HepG2 (cell line): Measurements from ENCODE around the gene SLC6A8. TPM values are rescaled to one million over a fixed set of nuclear protein-coding genes. Genes with fewer than 3 reads are reported as not detected.

ENCODE experiments used
- AGO1 ChIP-seq: fragments of 200-400 bp; formaldehyde crosslinking; IDR thresholded peaks from 2 replicates; pipeline ENCODE4 v1.6.1; 2017; ENCODE audit warnings: mild to moderate bottlenecking, low read depth, low read length, moderate library complexity; ENCODE audit not compliant: poor library complexity, severe bottlenecking
- ATRX ChIP-seq: sonication (generic); formaldehyde crosslinking; IDR thresholded peaks from 2 replicates; pipeline ENCODE4 v1.4.0; 2020; ENCODE audit warnings: missing genetic modification reagents, borderline replicate concordance
- CREB1 ChIP-seq, 2 experiments: fragments of 450-650 bp in 1 of 2; IDR thresholded peaks; 2 replicates each; pipeline ENCODE4 v1.6.1; 2016 to 2017; ENCODE audit warnings: control low read depth in 1 of 2, mild to moderate bottlenecking in 1 of 2, missing compliant biosample characterization in 1 of 2, missing genetic modification characterization in 1 of 2
- ELF3 ChIP-seq: IDR thresholded peaks from 2 replicates; pipeline ENCODE4 v1.6.1; 2016; ENCODE audit warnings: missing genetic modification reagents, missing compliant biosample characterization
- ERF ChIP-seq: IDR thresholded peaks from 2 replicates; pipeline ENCODE4 v1.6.1; 2018; ENCODE audit warnings: missing biosample characterization, missing genetic modification reagents
- FOSL2 ChIP-seq: sonication (generic); formaldehyde crosslinking; IDR thresholded peaks from 2 replicates; pipeline ENCODE4 v1.4.0; 2020; ENCODE audit warnings: missing genetic modification reagents
- MIER3 ChIP-seq: IDR thresholded peaks from 2 replicates; pipeline ENCODE4 v1.6.1; 2016; ENCODE audit warnings: missing compliant biosample characterization, borderline replicate concordance
- PAF1 ChIP-seq: IDR thresholded peaks from 2 replicates; pipeline ENCODE4 v1.6.1; 2016; ENCODE audit warnings: missing genetic modification reagents, missing compliant biosample characterization
- SAFB2 ChIP-seq: sonication (generic); formaldehyde crosslinking; IDR thresholded peaks from 2 replicates; pipeline ENCODE4 v1.5.1; 2020; ENCODE audit warnings: missing genetic modification reagents, low read depth, mild to moderate bottlenecking, borderline replicate concordance
- TOE1 ChIP-seq: sonication (generic); formaldehyde crosslinking; IDR thresholded peaks from 2 replicates; pipeline ENCODE4 v1.4.0; 2020; ENCODE audit warnings: mild to moderate bottlenecking, missing genetic modification reagents
- ZNF367 ChIP-seq: sonication (generic); formaldehyde crosslinking; IDR thresholded peaks from 2 replicates; pipeline ENCODE4 v1.4.0; 2020; ENCODE audit warnings: missing genetic modification reagents, borderline replicate concordance
- ZNF44 ChIP-seq: sonication (generic); formaldehyde crosslinking; IDR thresholded peaks from 2 replicates; pipeline ENCODE4 v1.5.1; 2020; ENCODE audit warnings: mild to moderate bottlenecking, missing genetic modification reagents
- ZNF570 ChIP-seq: sonication (generic); formaldehyde crosslinking; IDR thresholded peaks from 2 replicates; pipeline ENCODE4 v1.4.0; 2020; ENCODE audit warnings: mild to moderate bottlenecking, missing genetic modification reagents, borderline replicate concordance
- ZUFSP ChIP-seq: sonication (generic); formaldehyde crosslinking; IDR thresholded peaks from 2 replicates; pipeline ENCODE4 v1.9.0; 2021; ENCODE audit warnings: missing genetic modification reagents, mild to moderate bottlenecking, borderline replicate concordance
- polyA plus RNA-seq, 8 experiments: library from polyadenylated mRNA; depleted of rRNA in 3 of 8; stranded (reverse) in 7 of 8; unstranded in 1 of 8; fragments of >200 nt; fragmentation: Illumina TruSeq in 4 of 8; extraction: Trizol in 4 of 8; gene quantifications; 2 replicates each; pipeline versions ENCODE4 v1.2.1 to v1.2.3, GENCODE V29; 2011 to 2016; ENCODE audit warnings: low read depth in 4 of 8, missing spikeins in 1 of 8, mixed read lengths in 1 of 8; ENCODE audit not compliant: insufficient read depth in 1 of 8
- total RNA-seq, 5 experiments: library from RNA; depleted of rRNA; stranded (reverse); fragments of >200 nt; fragmentation: Illumina TruSeq; extraction: Trizol; gene quantifications; 2 replicates each; pipeline ENCODE4 v1.2.3, GENCODE V29; 2016; ENCODE audit warnings: low read depth in 1 of 5
- TF ChIP-seq, protein P1 (sequence below), 2 experiments: IDR thresholded peaks; 2 replicates each; pipeline ENCODE4 v1.6.1; 2011 to 2012; ENCODE audit warnings: low read length in 2 of 2, borderline replicate concordance in 1 of 2, low read depth in 1 of 2, mild to moderate bottlenecking in 1 of 2, moderate library complexity in 1 of 2
- TF ChIP-seq, protein P2 (sequence below), 2 experiments: sonication (generic) in 1 of 2; formaldehyde crosslinking in 1 of 2; IDR thresholded peaks; 2 replicates each; pipeline versions ENCODE4 v1.4.0 to v1.6.1; 2016 to 2020; ENCODE audit warnings: borderline replicate concordance in 1 of 2, low read depth in 1 of 2, mild to moderate bottlenecking in 1 of 2, missing genetic modification reagents in 1 of 2
- TF ChIP-seq, protein P3 (sequence below): sonication (generic); formaldehyde crosslinking; IDR thresholded peaks from 2 replicates; pipeline ENCODE4 v1.4.0; 2020; ENCODE audit warnings: low read depth, mild to moderate bottlenecking, missing genetic modification reagents

The SLC6A8 gene
- total and polyA plus RNA-seq, 2 of the 13 experiments (the other 11 are each of a cell fraction or from before 2014, with no cell fraction given): 13.9 to 176 TPM

GRCh38 chrX:153649178-153649914 is 38.4 kb upstream of the SLC6A8 start (continued):
- TF ChIP-seq FOSL2 (CRISPR knock-in tag): no peak
- TF ChIP-seq, protein P1, sequence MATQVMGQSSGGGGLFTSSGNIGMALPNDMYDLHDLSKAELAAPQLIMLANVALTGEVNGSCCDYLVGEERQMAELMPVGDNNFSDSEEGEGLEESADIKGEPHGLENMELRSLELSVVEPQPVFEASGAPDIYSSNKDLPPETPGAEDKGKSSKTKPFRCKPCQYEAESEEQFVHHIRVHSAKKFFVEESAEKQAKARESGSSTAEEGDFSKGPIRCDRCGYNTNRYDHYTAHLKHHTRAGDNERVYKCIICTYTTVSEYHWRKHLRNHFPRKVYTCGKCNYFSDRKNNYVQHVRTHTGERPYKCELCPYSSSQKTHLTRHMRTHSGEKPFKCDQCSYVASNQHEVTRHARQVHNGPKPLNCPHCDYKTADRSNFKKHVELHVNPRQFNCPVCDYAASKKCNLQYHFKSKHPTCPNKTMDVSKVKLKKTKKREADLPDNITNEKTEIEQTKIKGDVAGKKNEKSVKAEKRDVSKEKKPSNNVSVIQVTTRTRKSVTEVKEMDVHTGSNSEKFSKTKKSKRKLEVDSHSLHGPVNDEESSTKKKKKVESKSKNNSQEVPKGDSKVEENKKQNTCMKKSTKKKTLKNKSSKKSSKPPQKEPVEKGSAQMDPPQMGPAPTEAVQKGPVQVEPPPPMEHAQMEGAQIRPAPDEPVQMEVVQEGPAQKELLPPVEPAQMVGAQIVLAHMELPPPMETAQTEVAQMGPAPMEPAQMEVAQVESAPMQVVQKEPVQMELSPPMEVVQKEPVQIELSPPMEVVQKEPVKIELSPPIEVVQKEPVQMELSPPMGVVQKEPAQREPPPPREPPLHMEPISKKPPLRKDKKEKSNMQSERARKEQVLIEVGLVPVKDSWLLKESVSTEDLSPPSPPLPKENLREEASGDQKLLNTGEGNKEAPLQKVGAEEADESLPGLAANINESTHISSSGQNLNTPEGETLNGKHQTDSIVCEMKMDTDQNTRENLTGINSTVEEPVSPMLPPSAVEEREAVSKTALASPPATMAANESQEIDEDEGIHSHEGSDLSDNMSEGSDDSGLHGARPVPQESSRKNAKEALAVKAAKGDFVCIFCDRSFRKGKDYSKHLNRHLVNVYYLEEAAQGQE (IDR thresholded peaks at IDR 0.05; ENCODE audit: borderline replicate concordance in 1 of 2, low read depth in 1 of 2, low read length in 2 of 2): no peak
- no peak for TF ChIP-seq ZNF367 (CRISPR knock-in tag)
- no peak for TF ChIP-seq ZNF44 (CRISPR knock-in tag)
- no peak for TF ChIP-seq ATRX
- 0 out of 2 replicates have a peak, but pooled peaks have one; percentile 20 for TF ChIP-seq SAFB2 (CRISPR knock-in tag)
- no peak for TF ChIP-seq CREB1 (IDR thresholded peaks at IDR 0.05)
- no peak for TF ChIP-seq CREB1 (CRISPR knock-in tag; IDR thresholded peaks at IDR 0.05)
- TF ChIP-seq ERF (CRISPR knock-in tag): no peak
- no peak for TF ChIP-seq TOE1
- TF ChIP-seq ZNF570 (CRISPR knock-in tag): no peak
- TF ChIP-seq, protein P2, sequence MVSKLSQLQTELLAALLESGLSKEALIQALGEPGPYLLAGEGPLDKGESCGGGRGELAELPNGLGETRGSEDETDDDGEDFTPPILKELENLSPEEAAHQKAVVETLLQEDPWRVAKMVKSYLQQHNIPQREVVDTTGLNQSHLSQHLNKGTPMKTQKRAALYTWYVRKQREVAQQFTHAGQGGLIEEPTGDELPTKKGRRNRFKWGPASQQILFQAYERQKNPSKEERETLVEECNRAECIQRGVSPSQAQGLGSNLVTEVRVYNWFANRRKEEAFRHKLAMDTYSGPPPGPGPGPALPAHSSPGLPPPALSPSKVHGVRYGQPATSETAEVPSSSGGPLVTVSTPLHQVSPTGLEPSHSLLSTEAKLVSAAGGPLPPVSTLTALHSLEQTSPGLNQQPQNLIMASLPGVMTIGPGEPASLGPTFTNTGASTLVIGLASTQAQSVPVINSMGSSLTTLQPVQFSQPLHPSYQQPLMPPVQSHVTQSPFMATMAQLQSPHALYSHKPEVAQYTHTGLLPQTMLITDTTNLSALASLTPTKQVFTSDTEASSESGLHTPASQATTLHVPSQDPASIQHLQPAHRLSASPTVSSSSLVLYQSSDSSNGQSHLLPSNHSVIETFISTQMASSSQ (IDR thresholded peaks at IDR 0.05; ENCODE audit: low read depth): no peak
- TF ChIP-seq, protein P2 (CRISPR knock-in tag; IDR thresholded peaks at IDR 0.05; ENCODE audit: borderline replicate concordance): no peak
- TF ChIP-seq AGO1: no peak
- no peak for TF ChIP-seq MIER3 (CRISPR knock-in tag)
- no peak for TF ChIP-seq ZUFSP (CRISPR knock-in tag)
- no peak; the same call in 1 of the 2 replicates for TF ChIP-seq PAF1 (CRISPR knock-in tag)
- TF ChIP-seq ELF3 (CRISPR knock-in tag): no peak
- TF ChIP-seq, protein P3, sequence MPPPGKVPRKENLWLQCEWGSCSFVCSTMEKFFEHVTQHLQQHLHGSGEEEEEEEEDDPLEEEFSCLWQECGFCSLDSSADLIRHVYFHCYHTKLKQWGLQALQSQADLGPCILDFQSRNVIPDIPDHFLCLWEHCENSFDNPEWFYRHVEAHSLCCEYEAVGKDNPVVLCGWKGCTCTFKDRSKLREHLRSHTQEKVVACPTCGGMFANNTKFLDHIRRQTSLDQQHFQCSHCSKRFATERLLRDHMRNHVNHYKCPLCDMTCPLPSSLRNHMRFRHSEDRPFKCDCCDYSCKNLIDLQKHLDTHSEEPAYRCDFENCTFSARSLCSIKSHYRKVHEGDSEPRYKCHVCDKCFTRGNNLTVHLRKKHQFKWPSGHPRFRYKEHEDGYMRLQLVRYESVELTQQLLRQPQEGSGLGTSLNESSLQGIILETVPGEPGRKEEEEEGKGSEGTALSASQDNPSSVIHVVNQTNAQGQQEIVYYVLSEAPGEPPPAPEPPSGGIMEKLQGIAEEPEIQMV (CRISPR knock-in tag): no peak
